Right lobe of liver (tissue), 4 donors: ENCODE measurements around the gene OBSCN.

Experiments
- CTCF ChIP-seq, 4 donors: fragments of 200-600 bp in 3 of 4; fragments of 450-650 bp in 1 of 4; IDR thresholded peaks; one replicate each; pipeline versions ENCODE4 v1.5.1 to v1.8.0; 2016 to 2022; ENCODE audit warnings: antibody characterized with exemption in 4 of 4, mild to moderate bottlenecking in 2 of 4
- POLR2A ChIP-seq: fragments of 450-650 bp; IDR thresholded peaks from one replicate; pipeline ENCODE4 v1.6.1; 2017; ENCODE audit warnings: antibody characterized with exemption, mild to moderate bottlenecking
- donor health status: DM: no; HTN: no; CAD: no.
- donor health status: DM: no; HTN: no; CAD: no.
- donor health status: DM: no; HTN: yes; CAD: no.

GRCh38 chr1:228299211-228299610, 91.4 kb downstream of the OBSCN start:
- TF ChIP-seq CTCF (IDR thresholded peaks at IDR 0.05) = no peak
- TF ChIP-seq POLR2A = no peak
